Esophagus muscularis mucosa (tissue), 4 donors: ENCODE results near the gene PPIL1.

ENCODE experiments used
- EP300 ChIP-seq: sonication (generic); formaldehyde crosslinking; IDR thresholded peaks from one replicate; pipeline ENCODE4 v1.6.1; 2017; ENCODE audit warnings: antibody characterized with exemption
- POLR2A ChIP-seq: fragments of 450-650 bp; IDR thresholded peaks from one replicate; pipeline ENCODE4 v1.6.1; 2017; ENCODE audit warnings: antibody characterized with exemption, moderate library complexity, mild to moderate bottlenecking, low read depth
- POLR2AphosphoS5 ChIP-seq, 2 donors: sonication (generic); formaldehyde crosslinking; IDR thresholded peaks; one replicate each; pipeline ENCODE4 v1.6.1; 2017; ENCODE audit warnings: antibody characterized with exemption in 2 of 2
- TF ChIP-seq, protein P1 (sequence below), 3 experiments: fragments of 200-600 bp in 2 of 3; fragments of 450-650 bp in 1 of 3; sonication (generic) in 2 of 3; IDR thresholded peaks; one replicate each; pipeline ENCODE4 v1.5.1; 2017 to 2019; ENCODE audit warnings: antibody characterized with exemption in 3 of 3, mild to moderate bottlenecking in 2 of 3, moderate library complexity in 1 of 3

DNA sequence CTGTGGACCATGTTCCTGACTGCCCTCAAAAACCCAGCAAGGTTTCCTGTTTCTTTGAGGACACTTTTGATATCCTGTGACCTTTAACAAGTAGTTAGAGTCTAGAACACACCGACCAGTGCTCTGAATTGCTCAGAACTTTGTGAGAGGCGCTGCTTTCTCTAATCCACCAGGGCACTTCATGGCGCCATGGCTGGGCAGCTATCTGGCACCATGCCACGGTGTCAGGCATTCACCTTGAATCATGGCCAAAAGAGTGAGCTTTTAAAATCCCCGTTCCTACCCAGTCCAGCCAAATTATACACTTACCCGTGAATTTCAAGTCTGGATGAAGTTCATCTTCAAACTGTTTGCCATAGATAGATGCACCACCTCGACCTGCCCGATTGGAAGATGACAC, 18.3 kb downstream of the PPIL1 start:
- TF ChIP-seq, protein P1, sequence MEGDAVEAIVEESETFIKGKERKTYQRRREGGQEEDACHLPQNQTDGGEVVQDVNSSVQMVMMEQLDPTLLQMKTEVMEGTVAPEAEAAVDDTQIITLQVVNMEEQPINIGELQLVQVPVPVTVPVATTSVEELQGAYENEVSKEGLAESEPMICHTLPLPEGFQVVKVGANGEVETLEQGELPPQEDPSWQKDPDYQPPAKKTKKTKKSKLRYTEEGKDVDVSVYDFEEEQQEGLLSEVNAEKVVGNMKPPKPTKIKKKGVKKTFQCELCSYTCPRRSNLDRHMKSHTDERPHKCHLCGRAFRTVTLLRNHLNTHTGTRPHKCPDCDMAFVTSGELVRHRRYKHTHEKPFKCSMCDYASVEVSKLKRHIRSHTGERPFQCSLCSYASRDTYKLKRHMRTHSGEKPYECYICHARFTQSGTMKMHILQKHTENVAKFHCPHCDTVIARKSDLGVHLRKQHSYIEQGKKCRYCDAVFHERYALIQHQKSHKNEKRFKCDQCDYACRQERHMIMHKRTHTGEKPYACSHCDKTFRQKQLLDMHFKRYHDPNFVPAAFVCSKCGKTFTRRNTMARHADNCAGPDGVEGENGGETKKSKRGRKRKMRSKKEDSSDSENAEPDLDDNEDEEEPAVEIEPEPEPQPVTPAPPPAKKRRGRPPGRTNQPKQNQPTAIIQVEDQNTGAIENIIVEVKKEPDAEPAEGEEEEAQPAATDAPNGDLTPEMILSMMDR (IDR thresholded peaks at IDR 0.05) = no peak
- TF ChIP-seq POLR2AphosphoS5 (IDR thresholded peaks at IDR 0.05) (no peak), EP300 (no peak), POLR2A (no peak)
